Lower leg skin (tissue), 4 donors: Measurements from ENCODE around the gene MSL2. TPM values are rescaled to one million over a fixed set of nuclear protein-coding genes. Genes with fewer than 3 reads are reported as not detected.
"Not testable (repeated sequence)": the region's sequence is repeated elsewhere in the genome, so short reads cannot be mapped to it uniquely, and the experiment has no call there.

Source experiments
- DNase-seq, 2 donors: peaks; one replicate each; pipeline ENCODE4 v3.0.0-alpha.2; 2019; ENCODE audit warnings: low spot score in 2 of 2
- H3K4me3 ChIP-seq: fragments of 200-600 bp; sonication (generic); 2 replicates; pipeline ENCODE4 v1.5.1; 2017; ENCODE audit warnings: mild to moderate bottlenecking, low read depth; ENCODE audit not compliant: poor library complexity, severe bottlenecking
- CTCF ChIP-seq, 3 donors: fragments of 450-650 bp; IDR thresholded peaks; one replicate each; pipeline ENCODE4 v1.5.1; 2016; ENCODE audit warnings: antibody characterized with exemption in 3 of 3, mild to moderate bottlenecking in 3 of 3, moderate library complexity in 2 of 3
- POLR2A ChIP-seq, 2 donors: fragments of 450-650 bp; IDR thresholded peaks; one replicate each; pipeline ENCODE4 v1.6.1; 2016 to 2017; ENCODE audit warnings: antibody characterized with exemption in 2 of 2, mild to moderate bottlenecking in 1 of 2, moderate library complexity in 1 of 2
- WGBS, 2 donors: methylation state at CpG; one replicate each; pipeline ENCODE4 v1.1.5; 2018; 5-methylcytosine and 5-hydroxymethylcytosine counted together
- intact Hi-C: fragments of 100-400 bp; cut with DNase I; formaldehyde crosslinking; loops from one replicate; pipeline ENCODE4 v1.15.0; 2023; ENCODE audit warnings: low total_unique reads
- total RNA-seq, 4 donors: library from RNA; depleted of rRNA; stranded (reverse); fragments of >200 nt; gene quantifications; one replicate each; pipeline ENCODE4 v1.1.0, GENCODE V29; 2016

MSL2 gene
- total RNA-seq, 4 donors from 2014 or later = 26.9 to 38.0 (median 30.4) TPM

- no peak overlapping the region for H3K4me3 ChIP-seq
- DNase-seq = no peak
- TF ChIP-seq POLR2A (IDR thresholded peaks at IDR 0.05) (no peak), CTCF (IDR thresholded peaks at IDR 0.05) (no peak)
- intact Hi-C loops = no loop called here
- 58 to 67% methylated on average over 4 of the region's 4 CpGs for WGBS, 2 donors
These were observed 43.8 kb downstream of the MSL2 start for GRCh38 chr3:136152176-136152843.

- DNase-seq = no peak
- TF ChIP-seq POLR2A (IDR thresholded peaks at IDR 0.05) (no peak), CTCF (IDR thresholded peaks at IDR 0.05) (no peak)
- intact Hi-C loops = no loop called here
- no peak overlapping the region for H3K4me3 ChIP-seq
- WGBS, 2 donors = 79 to 81% methylated on average over 10 of the region's 10 CpGs
These were observed 44.9 kb downstream of the MSL2 start for GRCh38 chr3:136151219-136151618.

DNA sequence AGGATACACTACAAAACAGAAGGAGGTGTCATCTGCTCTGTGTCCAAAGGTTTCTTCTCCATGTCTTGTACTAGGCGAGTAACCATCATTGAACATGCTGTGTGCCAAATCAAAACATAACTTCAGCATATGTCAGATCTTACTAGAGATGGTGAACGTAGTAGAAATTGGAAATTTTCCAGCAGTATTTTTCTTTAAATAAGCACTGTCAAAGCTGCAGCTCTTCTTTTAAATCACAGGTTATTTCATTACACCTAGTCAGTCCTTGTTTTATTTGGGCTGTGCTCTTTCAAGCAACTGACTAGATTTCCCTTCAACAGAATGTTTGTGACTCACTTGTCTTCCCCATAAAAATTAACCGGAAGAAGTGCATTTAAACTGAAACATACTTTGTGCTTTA, 46.5 kb downstream of the MSL2 start:
- TF ChIP-seq POLR2A (IDR thresholded peaks at IDR 0.05) (no peak), CTCF (IDR thresholded peaks at IDR 0.05) (no peak)
- DNase-seq = no peak
- H3K4me3 ChIP-seq = no peak overlapping the region
- intact Hi-C loops = no loop called here
- WGBS, 2 donors = 43% methylated on average over 3 of the region's 3 CpGs

- H3K4me3 ChIP-seq = no peak overlapping the region
- intact Hi-C loops = no loop called here
- DNase-seq = no peak
- WGBS, 2 donors = 90 to 94% methylated on average over 6 of the region's 6 CpGs
- TF ChIP-seq CTCF (IDR thresholded peaks at IDR 0.05) = no peak
- TF ChIP-seq POLR2A (IDR thresholded peaks at IDR 0.05) = no peak
These were observed 49.0 kb downstream of the MSL2 start for GRCh38 chr3:136146981-136147729.

DNA sequence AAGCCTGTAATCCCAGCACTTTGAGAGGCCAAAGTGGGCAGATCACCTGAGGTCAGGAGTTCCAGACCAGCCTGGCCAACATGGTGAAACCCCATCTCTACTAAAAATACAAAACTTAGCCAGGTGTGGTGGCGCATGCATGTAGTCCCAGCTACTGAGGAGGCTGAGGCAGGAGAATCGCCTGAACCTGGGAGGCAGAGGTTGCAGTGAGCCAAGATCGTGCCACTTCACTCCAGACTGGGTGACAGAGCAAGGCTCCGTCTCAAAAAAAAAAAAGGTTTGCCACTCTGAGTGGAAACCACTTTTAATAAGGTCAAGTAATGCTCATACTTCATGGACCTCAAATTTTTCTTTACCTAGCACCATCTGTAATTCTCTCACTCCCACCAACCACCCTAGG, 51.7 kb downstream of the MSL2 start:
- intact Hi-C loops, H3K4me3 ChIP-seq, DNase-seq: not testable (repeated sequence)
- 91 to 95% methylated on average over 4 of the region's 4 CpGs for WGBS, 2 donors

DNA sequence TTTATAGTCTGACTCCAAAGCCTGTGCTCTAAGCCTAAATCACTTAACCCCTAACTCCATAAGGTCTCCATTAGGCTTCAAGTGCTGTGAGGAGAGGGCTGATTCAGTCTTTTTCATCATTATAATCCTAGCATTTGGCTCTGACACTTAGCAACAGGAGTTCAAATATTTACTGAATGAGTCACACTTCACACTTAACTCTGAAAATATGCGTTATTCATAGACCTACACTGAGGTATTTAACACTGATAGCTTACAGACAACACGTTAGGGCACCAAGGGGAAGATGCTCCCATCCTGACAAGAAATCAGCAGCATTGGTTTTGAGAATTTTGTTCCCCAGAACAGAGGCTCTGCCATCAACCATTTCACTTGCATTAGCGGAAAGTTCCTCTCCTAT, 53.5 kb downstream of the MSL2 start:
- no peak overlapping the region for H3K4me3 ChIP-seq
- DNase-seq = no peak
- intact Hi-C loops = no loop called here
- WGBS, 2 donors = 41 to 42% methylated on average over 3 of the region's 3 CpGs
- TF ChIP-seq CTCF (IDR thresholded peaks at IDR 0.05) = no peak
- TF ChIP-seq POLR2A (IDR thresholded peaks at IDR 0.05) = no peak
